Chondrocyte (in vitro differentiated cells): ENCODE results near the gene GLIPR1L1. TPM values are rescaled to one million over a fixed set of nuclear protein-coding genes. Genes with fewer than 3 reads are reported as not detected.

Source experiments
- DNase-seq: peaks from one replicate; pipeline ENCODE4 v3.0.0; 2021; ENCODE audit warnings: mixed read lengths, low spot score
- H3K27ac Mint-ChIP-seq: one replicate; pipeline ENCODE4 v1.8.0; 2021; ENCODE audit warnings: mild to moderate bottlenecking, moderate library complexity, mixed read lengths; ENCODE audit not compliant: unreplicated experiment
- H3K27me3 Mint-ChIP-seq: 2 replicates; pipeline ENCODE4 v1.8.0; 2021; ENCODE audit warnings: low read depth, mixed read lengths
- H3K36me3 Mint-ChIP-seq: 2 replicates; pipeline ENCODE4 v1.8.0; 2021; ENCODE audit warnings: low read depth, mixed read lengths
- H3K4me1 Mint-ChIP-seq: 2 replicates; pipeline ENCODE4 v1.8.0; 2021; ENCODE audit warnings: low read depth, mild to moderate bottlenecking, mixed read lengths
- H3K4me3 Mint-ChIP-seq: one replicate; pipeline ENCODE4 v1.8.0; 2021; ENCODE audit warnings: mild to moderate bottlenecking, moderate library complexity, mixed read lengths; ENCODE audit not compliant: unreplicated experiment
- H3K9me3 Mint-ChIP-seq: 2 replicates; pipeline ENCODE4 v1.8.0; 2021; ENCODE audit warnings: low read depth, mixed read lengths
- CTCF ChIP-seq: fragments of 200-600 bp; sonication (generic); IDR thresholded peaks from 2 replicates; pipeline ENCODE4 v1.5.0; 2021; ENCODE audit warnings: antibody characterized with exemption, mild to moderate bottlenecking, moderate library complexity
- total RNA-seq: library from RNA; stranded (reverse); gene quantifications from 3 replicates; pipeline ENCODE4 v1.2.1, GENCODE V29; 2021

The GLIPR1L1 gene
- total RNA-seq, 1 donor from 2014 or later = not detected

- DNase-seq = no peak
- TF ChIP-seq CTCF = no peak
These were observed 30.4 kb downstream of the GLIPR1L1 start for GRCh38 chr12:75364919-75365318.

GRCh38 chr12:75366629-75367028 is 32.2 kb downstream of the GLIPR1L1 start:
- Mint-ChIP-seq H3K27me3 (no peaks in the 10 kb centered on the region), H3K9me3 (no peaks in the 10 kb centered on the region), H3K4me1 (peaks cover 11% of the 10 kb centered on the region), H3K27ac (peak overlapping the region; percentile 19), H3K4me3 (no peak overlapping the region), H3K36me3 (no peaks in the 10 kb centered on the region)
- no peak for DNase-seq
- no peak for TF ChIP-seq CTCF

More at GRCh38 chr12:75364919-75365318, 30.4 kb downstream of the GLIPR1L1 start:
- Mint-ChIP-seq H3K4me3 (no peak overlapping the region), H3K27me3 (no peaks in the 10 kb centered on the region), H3K36me3 (no peaks in the 10 kb centered on the region), H3K4me1 (peaks cover 11% of the 10 kb centered on the region), H3K9me3 (no peaks in the 10 kb centered on the region), H3K27ac (no peak overlapping the region)

- no peak for DNase-seq
- H3K27me3 Mint-ChIP-seq = no peaks in the 10 kb centered on the region
- no peaks in the 10 kb centered on the region for H3K36me3 Mint-ChIP-seq
These were observed 40.5 kb downstream of the GLIPR1L1 start for GRCh38 chr12:75374971-75375370.

GRCh38 chr12:75378354-75378753 is 43.9 kb downstream of the GLIPR1L1 start:
- DNase-seq = no peak
- Mint-ChIP-seq H3K9me3 (no peaks in the 10 kb centered on the region), H3K4me1 (peaks cover 12% of the 10 kb centered on the region), H3K4me3 (no peak overlapping the region), H3K27ac (peak overlapping the region; percentile 84), H3K27me3 (no peaks in the 10 kb centered on the region), H3K36me3 (no peaks in the 10 kb centered on the region)
- no peak for TF ChIP-seq CTCF

More at GRCh38 chr12:75374971-75375370, 40.5 kb downstream of the GLIPR1L1 start:
- H3K4me3 Mint-ChIP-seq = no peak overlapping the region
- peaks cover 12% of the 10 kb centered on the region for H3K4me1 Mint-ChIP-seq
- H3K27ac Mint-ChIP-seq = no peak overlapping the region
- H3K9me3 Mint-ChIP-seq = no peaks in the 10 kb centered on the region
- TF ChIP-seq CTCF = no peak

- Mint-ChIP-seq H3K27me3 (no peaks in the 10 kb centered on the region), H3K27ac (peak overlapping the region; percentile 20), H3K4me3 (no peak overlapping the region), H3K36me3 (no peaks in the 10 kb centered on the region), H3K4me1 (peaks cover 36% of the 10 kb centered on the region), H3K9me3 (no peaks in the 10 kb centered on the region)
- TF ChIP-seq CTCF = no peak
- DNase-seq = no peak
These were observed 54.6 kb downstream of the GLIPR1L1 start for GRCh38 chr12:75389061-75389460.
